WTC11 (cell line): ENCODE results near the gene PRR22.

Experiments
- SMAD4 ChIP-seq: sonication (generic); formaldehyde crosslinking; IDR thresholded peaks from 2 replicates; pipeline ENCODE4 v1.8.0; 2022; ENCODE audit warnings: mild to moderate bottlenecking, missing genetic modification reagents
- TF ChIP-seq, protein P1 (sequence below): fragments of 200-600 bp; IDR thresholded peaks from 2 replicates; pipeline ENCODE4 v1.8.0; 2022; ENCODE audit warnings: antibody characterized with exemption

DNA sequence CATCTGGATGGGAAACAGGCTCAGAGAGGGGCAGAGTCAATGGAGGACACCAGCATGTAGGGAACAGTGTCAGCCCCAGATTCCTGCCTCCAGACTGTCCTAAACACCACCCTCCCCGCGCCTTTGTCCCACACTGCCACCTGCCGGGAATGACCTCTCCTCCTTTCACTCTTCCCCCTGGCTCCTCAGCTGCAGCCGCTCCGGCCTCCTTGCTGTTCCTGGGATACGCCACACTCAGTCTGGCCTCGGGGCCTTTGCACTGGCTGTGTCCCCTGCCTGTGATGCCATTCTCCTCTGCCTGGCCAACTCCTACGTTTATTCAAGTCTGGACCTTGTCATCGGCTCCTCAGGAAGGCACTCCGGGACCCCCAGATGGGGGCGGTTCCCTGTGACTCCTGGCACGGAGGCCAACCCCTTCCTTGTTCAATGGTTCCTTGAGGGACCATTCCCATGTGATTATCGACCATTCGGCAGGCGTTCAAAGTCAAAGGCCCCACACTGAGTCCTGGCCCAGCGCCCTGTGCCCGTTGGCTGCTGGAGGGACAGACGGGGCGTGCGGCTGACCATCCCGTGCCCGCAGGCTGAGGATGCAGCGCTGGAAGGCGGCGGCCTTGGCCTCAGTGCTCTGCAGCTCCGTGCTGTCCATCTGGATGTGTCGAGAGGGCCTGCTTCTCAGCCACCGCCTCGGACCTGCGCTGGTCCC, 39.2 kb upstream of the PRR22 start:
- TF ChIP-seq, protein P1, sequence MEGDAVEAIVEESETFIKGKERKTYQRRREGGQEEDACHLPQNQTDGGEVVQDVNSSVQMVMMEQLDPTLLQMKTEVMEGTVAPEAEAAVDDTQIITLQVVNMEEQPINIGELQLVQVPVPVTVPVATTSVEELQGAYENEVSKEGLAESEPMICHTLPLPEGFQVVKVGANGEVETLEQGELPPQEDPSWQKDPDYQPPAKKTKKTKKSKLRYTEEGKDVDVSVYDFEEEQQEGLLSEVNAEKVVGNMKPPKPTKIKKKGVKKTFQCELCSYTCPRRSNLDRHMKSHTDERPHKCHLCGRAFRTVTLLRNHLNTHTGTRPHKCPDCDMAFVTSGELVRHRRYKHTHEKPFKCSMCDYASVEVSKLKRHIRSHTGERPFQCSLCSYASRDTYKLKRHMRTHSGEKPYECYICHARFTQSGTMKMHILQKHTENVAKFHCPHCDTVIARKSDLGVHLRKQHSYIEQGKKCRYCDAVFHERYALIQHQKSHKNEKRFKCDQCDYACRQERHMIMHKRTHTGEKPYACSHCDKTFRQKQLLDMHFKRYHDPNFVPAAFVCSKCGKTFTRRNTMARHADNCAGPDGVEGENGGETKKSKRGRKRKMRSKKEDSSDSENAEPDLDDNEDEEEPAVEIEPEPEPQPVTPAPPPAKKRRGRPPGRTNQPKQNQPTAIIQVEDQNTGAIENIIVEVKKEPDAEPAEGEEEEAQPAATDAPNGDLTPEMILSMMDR, result no peak
- no peak for TF ChIP-seq SMAD4
